Mucosa of rectum (tissue), 2 donors: ENCODE measurements around the gene SLC4A1.
A peak's percentile ranks its signal among the peaks of the same experiment; 100 is the strongest.

Source experiments
- H3K27ac ChIP-seq, 2 donors: one replicate each; pipeline ENCODE4 v1.7.0; 2013; ENCODE audit warnings: inconsistent platforms in 2 of 2, low read depth in 2 of 2, low read length in 2 of 2
- H3K27me3 ChIP-seq, 2 donors: one replicate each; pipeline ENCODE4 v1.7.0; 2013; ENCODE audit warnings: low read length in 2 of 2; ENCODE audit not compliant: control insufficient read depth in 2 of 2, insufficient read depth in 2 of 2
- H3K36me3 ChIP-seq, 2 donors: one replicate each; pipeline ENCODE4 v1.7.0; 2013; ENCODE audit warnings: low read length in 2 of 2; ENCODE audit not compliant: control insufficient read depth in 2 of 2, insufficient read depth in 2 of 2
- H3K4me1 ChIP-seq, 2 donors: one replicate each; pipeline ENCODE4 v1.7.0; 2013; ENCODE audit warnings: low read length in 2 of 2, mild to moderate bottlenecking in 1 of 2; ENCODE audit not compliant: control insufficient read depth in 2 of 2, insufficient read depth in 2 of 2
- H3K4me3 ChIP-seq, 2 donors: one replicate each; pipeline ENCODE4 v1.7.0; 2013; ENCODE audit warnings: low read length in 2 of 2
- H3K9ac ChIP-seq, 2 donors: one replicate each; pipeline ENCODE4 v1.7.0; 2013; ENCODE audit warnings: low read length in 2 of 2, low read depth in 1 of 2, mild to moderate bottlenecking in 1 of 2
- H3K9me3 ChIP-seq, 2 donors: one replicate each; pipeline ENCODE4 v1.7.0; 2013; ENCODE audit warnings: low read length in 2 of 2; ENCODE audit not compliant: control insufficient read depth in 2 of 2
- donor health status: healthy.
- donor health status: Normal muscosa, but diverticular disease.

The SLC4A1 gene

GRCh38 chr17:44222112-44222869 lies 45.6 kb downstream of the SLC4A1 start:
- Histone ChIP-seq H3K4me3 (peak overlapping the region; percentile 78 to 84), H3K27ac (peak overlapping the region; percentile 96 to 97), H3K27me3 (no peaks in the 10 kb centered on the region), H3K9me3 (no peaks in the 10 kb centered on the region), H3K4me1 (peaks cover 27 to 28% of the 10 kb centered on the region in 2 donors), H3K9ac (peak overlapping the region; percentile 79 to 95), H3K36me3 (peaks cover 0 to 2% of the 10 kb centered on the region in 2 donors)

GRCh38 chr17:44221862-44222111 lies 46.1 kb downstream of the SLC4A1 start:
- H3K9me3 ChIP-seq, result no peaks in the 10 kb centered on the region
- peaks cover 4 to 5% of the 10 kb centered on the region in 2 donors for H3K36me3 ChIP-seq
- H3K9ac ChIP-seq, result peak overlapping the region; percentile 79 to 95
- H3K27me3 ChIP-seq, result no peaks in the 10 kb centered on the region
- peaks cover 32% of the 10 kb centered on the region in 2 donors for H3K4me1 ChIP-seq
- peak overlapping the region; percentile 78 to 84 for H3K4me3 ChIP-seq
- peak overlapping the region; percentile 96 to 97 for H3K27ac ChIP-seq

GRCh38 chr17:44221084-44221861 lies 46.7 kb downstream of the SLC4A1 start:
- Histone ChIP-seq H3K27ac (peak overlapping the region; percentile 96 to 97), H3K4me1 (peaks cover 32 to 37% of the 10 kb centered on the region in 2 donors), H3K9ac (peak overlapping the region; percentile 79 to 95), H3K27me3 (no peaks in the 10 kb centered on the region), H3K9me3 (no peaks in the 10 kb centered on the region), H3K36me3 (peaks cover 10 to 11% of the 10 kb centered on the region in 2 donors), H3K4me3 (peak overlapping the region; percentile 78 to 84)

- peaks cover 32 to 41% of the 10 kb centered on the region in 2 donors for H3K4me1 ChIP-seq
Observed at GRCh38 chr17:44220213-44221083, 47.5 kb downstream of the SLC4A1 start.

GRCh38 chr17:44219616-44220212 lies 48.2 kb downstream of the SLC4A1 start, which contains the start of gene UBTF:
TSS of gene UBTF (minus strand) at chr17:44219675. CDS start at chr17:44218229, 1,446 bp downstream.
- Histone ChIP-seq H3K27me3 (no peaks in the 10 kb centered on the region), H3K9ac (peak within 1 kb of the TSS; percentile 86 to 95), H3K9me3 (no peaks in the 10 kb centered on the region), H3K4me1 (peaks cover 32 to 44% of the 10 kb centered on the region in 2 donors), H3K4me3 (peak within 1 kb of the TSS; percentile 78 to 81), H3K27ac (peak within 1 kb of the TSS; percentile 96 to 97), H3K36me3 (peaks cover 25 to 26% of the 10 kb centered on the region in 2 donors)

More at GRCh38 chr17:44220213-44221083, 47.5 kb downstream of the SLC4A1 start:
- H3K9me3 ChIP-seq, result no peaks in the 10 kb centered on the region
- H3K27me3 ChIP-seq, result no peaks in the 10 kb centered on the region
- H3K36me3 ChIP-seq, result peaks cover 18 to 19% of the 10 kb centered on the region in 2 donors
- peak overlapping the region; percentile 96 to 97 for H3K27ac ChIP-seq
- peak overlapping the region; percentile 86 to 95 for H3K9ac ChIP-seq
- H3K4me3 ChIP-seq, result peak overlapping the region; percentile 78 to 84

- Histone ChIP-seq H3K9ac (peak overlapping the region; percentile 75 to 94), H3K36me3 (peaks cover 31 to 32% of the 10 kb centered on the region in 2 donors), H3K27me3 (no peaks in the 10 kb centered on the region), H3K27ac (peak overlapping the region; percentile 96 to 97), H3K9me3 (no peaks in the 10 kb centered on the region), H3K4me1 (peaks cover 32 to 44% of the 10 kb centered on the region in 2 donors), H3K4me3 (peak overlapping the region; percentile 69 to 78)
Observed at GRCh38 chr17:44219108-44219615, 48.8 kb downstream of the SLC4A1 start.

- no peaks in the 10 kb centered on the region for H3K27me3 ChIP-seq
- peak overlapping the region; percentile 77 to 94 for H3K9ac ChIP-seq
- peak overlapping the region; percentile 76 to 78 for H3K4me3 ChIP-seq
- peaks cover 34 to 36% of the 10 kb centered on the region in 2 donors for H3K36me3 ChIP-seq
- peaks cover 28 to 39% of the 10 kb centered on the region in 2 donors for H3K4me1 ChIP-seq
- peak overlapping the region; percentile 96 to 97 for H3K27ac ChIP-seq
- H3K9me3 ChIP-seq, result no peaks in the 10 kb centered on the region
Observed at GRCh38 chr17:44218344-44219107, 49.4 kb downstream of the SLC4A1 start.

- no peaks in the 10 kb centered on the region for H3K27me3 ChIP-seq
- no peaks in the 10 kb centered on the region for H3K9me3 ChIP-seq
- peaks cover 38 to 39% of the 10 kb centered on the region in 2 donors for H3K36me3 ChIP-seq
- H3K4me3 ChIP-seq, result peak overlapping the region; percentile 50 to 76
- peak overlapping the region; percentile 72 to 77 for H3K9ac ChIP-seq
- H3K27ac ChIP-seq, result peak overlapping the region; percentile 96 to 97
- H3K4me1 ChIP-seq, result peaks cover 22 to 32% of the 10 kb centered on the region in 2 donors
Observed at GRCh38 chr17:44217738-44218343, 50.1 kb downstream of the SLC4A1 start.
